Measurements from ENCODE around the gene NLRC4.

DNA sequence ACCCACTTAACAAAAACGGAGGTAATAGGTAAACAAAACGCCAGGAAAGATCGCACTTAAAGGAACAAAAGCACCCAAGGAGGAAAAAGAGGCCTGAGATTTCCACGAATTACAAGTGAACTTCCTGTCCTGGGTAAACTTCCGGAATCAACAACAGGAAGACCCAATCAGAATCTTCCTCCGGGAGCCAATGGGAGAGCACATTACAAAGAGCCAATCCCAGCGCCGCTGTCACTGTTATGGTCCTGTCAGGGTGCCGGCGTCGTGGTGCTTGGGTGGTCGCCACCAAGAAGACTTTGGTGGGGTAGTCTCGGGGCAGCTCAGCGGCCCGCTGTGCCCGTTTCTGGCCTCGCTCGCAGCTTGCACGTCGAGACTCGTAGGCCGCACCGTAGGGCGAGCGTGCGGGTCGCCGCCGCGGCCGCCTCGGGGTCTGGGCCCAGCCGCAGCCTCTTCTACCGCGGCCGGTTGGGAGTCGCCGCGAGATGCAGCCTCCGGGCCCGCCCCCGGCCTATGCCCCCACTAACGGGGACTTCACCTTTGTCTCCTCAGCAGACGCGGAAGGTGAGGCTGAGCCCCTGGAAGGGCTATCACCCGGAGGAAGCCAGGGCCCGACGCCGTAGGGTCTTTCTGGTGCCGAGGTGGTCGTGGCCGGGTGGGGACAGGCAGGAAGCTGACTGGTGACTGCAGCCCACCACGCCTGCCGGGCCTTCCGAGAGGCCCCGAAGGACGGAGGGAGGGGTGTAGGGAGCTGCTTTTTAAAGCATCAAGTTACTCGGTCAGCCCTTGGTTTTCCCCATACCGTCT lies 13.2 kb upstream of the NLRC4 start, which contains the start of gene YIPF4:
- TF ChIP-seq NFRKB (IDR thresholded peaks at IDR 0.05) (no peak), BHLHE40 (IDR thresholded peaks at IDR 0.05; ENCODE audit: borderline replicate concordance) (no peak), ARNT (IDR thresholded peaks at IDR 0.05) (no peak)
